BE2C (cell line): ENCODE results near the gene ICA1.
"Not testable (repeated sequence)": the region's sequence is repeated elsewhere in the genome, so short reads cannot be mapped to it uniquely, and the experiment has no call there.

Experiments used
- DNase-seq: peaks from one replicate; pipeline ENCODE4 v3.0.0-alpha.2; 2020
- H3K27me3 ChIP-seq: fragments of 250-450 bp; sonication (Bioruptor Pico); 2 replicates; pipeline ENCODE4 v1.5.1; 2020; ENCODE audit warnings: mild to moderate bottlenecking
- H3K36me3 ChIP-seq: fragments of 250-450 bp; sonication (Bioruptor Pico); 2 replicates; pipeline ENCODE4 v1.5.1; 2020; ENCODE audit warnings: mild to moderate bottlenecking
- H3K4me1 ChIP-seq: fragments of 250-450 bp; sonication (Bioruptor Pico); 2 replicates; pipeline ENCODE4 v1.5.1; 2020
- H3K4me3 ChIP-seq: 2 replicates; pipeline ENCODE4 v1.5.1; 2011; ENCODE audit warnings: low read depth, low read length
- H3K9me3 ChIP-seq: fragments of 250-450 bp; sonication (Bioruptor Pico); 2 replicates; pipeline ENCODE4 v1.5.1; 2020
- TF ChIP-seq, protein P1 (sequence below): IDR thresholded peaks from 2 replicates; pipeline ENCODE4 v1.5.1; 2012; ENCODE audit warnings: mild to moderate bottlenecking, low read depth, low read length

The ICA1 gene

DNA sequence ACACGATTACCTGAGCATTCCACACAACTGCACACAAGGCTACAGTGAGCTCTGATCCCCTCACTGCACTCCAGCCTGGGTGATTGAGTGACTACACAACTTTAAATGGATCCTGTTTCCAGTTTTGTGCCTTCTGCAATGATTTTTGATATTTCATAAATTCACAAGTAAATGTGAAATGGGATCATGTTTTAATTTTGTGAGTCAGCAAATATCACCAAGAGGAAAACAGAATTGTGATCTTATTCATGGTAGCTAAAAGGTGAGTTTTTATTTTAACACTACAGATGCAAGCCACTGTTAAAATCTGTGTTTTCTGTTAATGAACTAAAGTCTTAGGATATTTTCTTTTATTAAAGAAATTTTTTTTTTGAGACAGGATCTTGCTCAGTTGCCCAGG is 11.4 kb downstream of the ICA1 start:
- Histone ChIP-seq H3K4me1 (no peaks in the 10 kb centered on the region), H3K27me3 (no peaks in the 10 kb centered on the region), H3K36me3 (peaks cover 47% of the 10 kb centered on the region), H3K4me3 (no peak overlapping the region), H3K9me3 (peaks cover 2% of the 10 kb centered on the region)
- DNase-seq = no peak
- TF ChIP-seq, protein P1, sequence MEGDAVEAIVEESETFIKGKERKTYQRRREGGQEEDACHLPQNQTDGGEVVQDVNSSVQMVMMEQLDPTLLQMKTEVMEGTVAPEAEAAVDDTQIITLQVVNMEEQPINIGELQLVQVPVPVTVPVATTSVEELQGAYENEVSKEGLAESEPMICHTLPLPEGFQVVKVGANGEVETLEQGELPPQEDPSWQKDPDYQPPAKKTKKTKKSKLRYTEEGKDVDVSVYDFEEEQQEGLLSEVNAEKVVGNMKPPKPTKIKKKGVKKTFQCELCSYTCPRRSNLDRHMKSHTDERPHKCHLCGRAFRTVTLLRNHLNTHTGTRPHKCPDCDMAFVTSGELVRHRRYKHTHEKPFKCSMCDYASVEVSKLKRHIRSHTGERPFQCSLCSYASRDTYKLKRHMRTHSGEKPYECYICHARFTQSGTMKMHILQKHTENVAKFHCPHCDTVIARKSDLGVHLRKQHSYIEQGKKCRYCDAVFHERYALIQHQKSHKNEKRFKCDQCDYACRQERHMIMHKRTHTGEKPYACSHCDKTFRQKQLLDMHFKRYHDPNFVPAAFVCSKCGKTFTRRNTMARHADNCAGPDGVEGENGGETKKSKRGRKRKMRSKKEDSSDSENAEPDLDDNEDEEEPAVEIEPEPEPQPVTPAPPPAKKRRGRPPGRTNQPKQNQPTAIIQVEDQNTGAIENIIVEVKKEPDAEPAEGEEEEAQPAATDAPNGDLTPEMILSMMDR = no peak

DNA sequence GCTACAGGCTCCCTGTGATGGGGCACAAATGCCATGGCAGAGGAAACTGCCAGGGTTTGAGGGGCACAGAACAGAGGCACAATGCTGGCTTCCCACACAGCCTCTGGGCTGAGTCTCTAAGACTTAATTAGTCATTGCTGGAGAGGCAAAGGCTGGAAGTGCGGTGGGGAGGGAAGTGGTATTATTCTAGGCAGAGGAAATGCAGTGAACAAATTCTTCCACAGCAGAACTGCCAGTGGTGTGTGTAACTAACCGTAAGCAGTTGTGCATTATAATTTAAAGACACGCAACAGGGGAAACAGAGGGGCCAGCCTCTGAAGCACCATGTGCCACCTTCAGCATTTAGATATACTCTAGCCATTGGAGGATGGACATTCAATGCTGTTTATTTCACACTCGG is 12.8 kb downstream of the ICA1 start:
- TF ChIP-seq, protein P1 = no peak
- Histone ChIP-seq H3K36me3 (peaks cover 37% of the 10 kb centered on the region), H3K4me1 (no peaks in the 10 kb centered on the region), H3K27me3 (no peaks in the 10 kb centered on the region), H3K9me3 (peaks cover 1% of the 10 kb centered on the region), H3K4me3 (no peak overlapping the region)
- no peak for DNase-seq

DNA sequence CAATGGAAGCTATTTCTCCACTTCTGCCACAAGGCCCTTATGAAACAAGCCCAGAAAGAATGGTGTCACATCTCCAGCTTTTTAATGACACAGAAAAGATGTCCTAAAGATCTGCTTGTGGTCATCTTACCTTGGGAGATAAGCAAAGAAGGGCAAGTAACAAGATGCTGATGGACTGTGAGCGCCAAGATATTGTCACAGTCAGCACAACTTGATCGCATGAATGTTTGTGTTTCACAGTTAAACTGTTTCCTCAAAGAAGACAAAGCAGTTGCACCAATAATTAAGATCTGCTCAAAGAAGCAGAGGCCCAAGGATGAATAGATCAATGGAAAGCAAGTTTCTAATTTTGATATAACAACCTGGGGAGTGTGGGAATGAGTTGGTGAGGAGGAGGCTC is 15.9 kb downstream of the ICA1 start:
- DNase-seq = no peak
- TF ChIP-seq, protein P1 = no peak
- Histone ChIP-seq H3K4me1 (no peaks in the 10 kb centered on the region), H3K9me3 (peaks cover 6% of the 10 kb centered on the region), H3K27me3 (no peaks in the 10 kb centered on the region), H3K4me3 (no peak overlapping the region), H3K36me3 (peaks cover 25% of the 10 kb centered on the region)

DNA sequence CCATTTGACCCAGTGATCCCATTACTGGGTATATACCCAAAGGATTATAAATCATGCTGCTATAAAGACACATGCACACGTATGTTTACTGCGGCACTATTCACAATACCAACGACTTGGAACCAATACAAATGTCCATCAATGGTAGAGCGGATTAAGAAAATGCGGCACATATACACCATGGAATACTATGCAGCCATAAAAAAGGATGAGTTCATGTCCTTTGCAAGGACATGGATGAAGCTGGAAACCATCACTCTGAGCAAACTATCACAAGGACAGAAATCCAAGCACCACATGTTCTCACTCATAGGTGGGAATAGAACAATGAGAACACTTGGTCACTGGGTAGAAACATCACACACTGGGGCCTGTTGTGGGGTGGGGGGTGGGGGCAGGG is 16.9 kb downstream of the ICA1 start:
- not testable (repeated sequence) for H3K9me3 ChIP-seq, DNase-seq, H3K4me3 ChIP-seq, H3K4me1 ChIP-seq, H3K27me3 ChIP-seq
- peaks cover 17% of the 10 kb centered on the region for H3K36me3 ChIP-seq

DNA sequence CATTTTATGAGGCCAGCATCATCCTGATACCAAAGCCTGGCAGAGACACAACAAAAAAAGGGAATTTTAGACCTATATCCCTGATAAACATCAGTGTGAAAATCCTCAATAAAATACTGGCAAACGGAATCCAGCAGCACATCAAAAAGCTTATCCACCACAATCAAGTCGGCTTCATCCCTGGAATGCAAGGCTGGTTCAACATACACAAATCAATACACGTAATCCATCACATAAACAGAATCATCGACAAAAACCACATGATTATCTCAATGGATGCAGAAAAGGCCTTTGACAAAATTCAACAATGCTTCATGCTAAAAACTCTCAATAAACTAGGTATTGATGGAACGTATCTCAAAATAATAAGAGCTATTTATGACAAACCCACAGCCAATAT is 18.9 kb downstream of the ICA1 start:
- H3K27me3 ChIP-seq, DNase-seq, H3K4me1 ChIP-seq, H3K4me3 ChIP-seq: not testable (repeated sequence)
- H3K9me3 ChIP-seq = peaks cover 12% of the 10 kb centered on the region
- peaks cover 19% of the 10 kb centered on the region for H3K36me3 ChIP-seq

DNA sequence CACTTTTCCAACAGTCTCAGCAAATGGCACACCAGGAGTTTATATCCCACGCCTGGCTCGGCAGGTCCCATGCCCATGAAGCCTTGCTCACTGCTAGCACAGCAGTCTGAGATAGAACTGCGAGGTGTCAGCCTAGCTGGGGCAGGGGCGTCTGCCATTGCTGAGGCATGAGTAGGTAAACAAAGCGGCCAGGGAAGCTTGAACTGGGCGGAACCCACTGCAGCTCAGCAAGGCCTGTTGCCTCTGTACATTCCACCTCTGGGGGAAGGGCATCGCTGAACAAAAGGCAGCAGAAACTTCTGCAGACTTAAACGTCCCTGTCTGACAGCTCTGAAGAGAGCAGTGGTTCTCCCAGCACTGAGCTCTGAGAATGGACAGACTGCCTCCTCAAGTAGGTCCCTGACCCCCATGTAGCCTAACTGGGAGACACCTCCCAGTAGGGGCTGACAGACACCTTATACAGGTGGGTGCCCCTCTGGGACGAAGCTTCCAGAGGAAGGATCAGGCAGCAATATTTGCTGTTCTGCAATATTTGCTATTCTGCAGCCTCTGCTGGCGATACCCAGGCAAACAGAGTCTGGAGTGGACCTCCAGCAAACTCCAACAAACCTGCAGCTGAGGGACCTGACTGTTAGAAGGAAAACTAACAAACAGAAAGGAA is 22.1 kb downstream of the ICA1 start:
- Histone ChIP-seq H3K36me3 (peaks cover 11% of the 10 kb centered on the region), H3K9me3 (peaks cover 12% of the 10 kb centered on the region; the same call in 1 of the 2 replicates)
- H3K4me3 ChIP-seq, H3K4me1 ChIP-seq, DNase-seq, H3K27me3 ChIP-seq: not testable (repeated sequence)

DNA sequence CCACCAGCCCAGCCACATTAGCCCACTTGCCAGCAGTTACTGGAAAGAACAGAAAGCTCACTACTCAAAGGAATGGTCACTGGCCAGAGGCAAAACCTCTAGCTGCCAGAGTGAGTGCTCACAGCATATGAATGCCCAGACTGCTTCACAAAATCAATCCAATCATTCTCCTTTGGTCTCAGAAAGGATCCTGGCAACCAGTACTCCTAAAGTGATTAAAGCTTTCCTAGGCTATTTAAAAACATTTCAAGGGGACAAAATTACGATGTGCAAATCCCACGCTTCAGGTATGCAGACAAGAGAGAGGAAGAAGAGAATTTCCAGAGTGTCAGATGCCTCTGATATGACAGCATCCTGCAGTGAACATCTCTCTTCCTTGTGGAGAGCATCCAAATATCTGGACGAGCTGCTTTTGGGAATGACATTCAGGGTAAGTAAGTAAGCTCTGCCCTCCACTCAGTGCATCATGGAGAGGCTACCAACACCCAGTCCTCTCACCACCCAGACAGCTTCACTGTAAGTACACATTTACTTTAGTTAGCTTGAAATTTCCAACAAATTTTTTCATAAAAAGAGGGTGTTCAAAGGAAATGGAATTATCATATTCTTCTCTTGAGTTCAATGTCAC is 25.1 kb downstream of the ICA1 start:
- peak; percentile 30 for DNase-seq
- H3K27me3 ChIP-seq = no peaks in the 10 kb centered on the region
- peaks cover 18% of the 10 kb centered on the region for H3K4me1 ChIP-seq
- peaks cover 25% of the 10 kb centered on the region for H3K36me3 ChIP-seq
- no peak overlapping the region for H3K4me3 ChIP-seq
- H3K9me3 ChIP-seq = 0 out of 2 replicates have a peak, but pooled peaks cover 6% of the 10 kb centered on the region
- TF ChIP-seq, protein P1 = no peak; the same call in 1 of the 2 replicates
